GM21576 (cell line): ENCODE data around the gene DYDC2.
"Not testable (repeated sequence)": the region's sequence is repeated elsewhere in the genome, so short reads cannot be mapped to it uniquely, and the experiment has no call there.

Source experiments
- ATAC-seq: cut with Tn5 transposase; IDR thresholded peaks from one replicate; pipeline ENCODE4 v1.9.1; 2021; ENCODE audit warnings: mild to moderate bottlenecking, moderate library complexity; ENCODE audit not compliant: unreplicated experiment

DYDC2 gene

GRCh38 chr10:80411681-80412220 lies 55.2 kb downstream of the DYDC2 start:
- ATAC-seq = no peak

GRCh38 chr10:80412486-80412885 lies 55.9 kb downstream of the DYDC2 start:
- no peak for ATAC-seq

- no peak for ATAC-seq
Observed at GRCh38 chr10:80413271-80413996, 56.9 kb downstream of the DYDC2 start.

- no peak for ATAC-seq
Observed at GRCh38 chr10:80414142-80414895, 57.7 kb downstream of the DYDC2 start.

GRCh38 chr10:80415734-80416478 lies 59.3 kb downstream of the DYDC2 start:
- no peak for ATAC-seq

GRCh38 chr10:80416479-80417098 lies 60.0 kb downstream of the DYDC2 start:
- no peak for ATAC-seq

- ATAC-seq = not testable (repeated sequence)
Observed at GRCh38 chr10:80417256-80417655, 60.7 kb downstream of the DYDC2 start.
